Head of caudate nucleus (tissue), 42 donors: ENCODE data around the gene INPP5E.
"Not testable (repeated sequence)": the region's sequence is repeated elsewhere in the genome, so short reads cannot be mapped to it uniquely, and the experiment has no call there.

Experiments used
- DNase-seq, 42 donors: peaks; one replicate each; pipeline versions ENCODE4 v3.0.0 to v3.0.0-alpha.2; 2020 to 2021; ENCODE audit warnings: mixed read lengths in 7 of 42
- intact Hi-C: fragments of 100-400 bp; cut with DNase I; formaldehyde crosslinking; loops from one replicate; pipeline ENCODE4 v1.15.0; 2022

Gene INPP5E

DNA sequence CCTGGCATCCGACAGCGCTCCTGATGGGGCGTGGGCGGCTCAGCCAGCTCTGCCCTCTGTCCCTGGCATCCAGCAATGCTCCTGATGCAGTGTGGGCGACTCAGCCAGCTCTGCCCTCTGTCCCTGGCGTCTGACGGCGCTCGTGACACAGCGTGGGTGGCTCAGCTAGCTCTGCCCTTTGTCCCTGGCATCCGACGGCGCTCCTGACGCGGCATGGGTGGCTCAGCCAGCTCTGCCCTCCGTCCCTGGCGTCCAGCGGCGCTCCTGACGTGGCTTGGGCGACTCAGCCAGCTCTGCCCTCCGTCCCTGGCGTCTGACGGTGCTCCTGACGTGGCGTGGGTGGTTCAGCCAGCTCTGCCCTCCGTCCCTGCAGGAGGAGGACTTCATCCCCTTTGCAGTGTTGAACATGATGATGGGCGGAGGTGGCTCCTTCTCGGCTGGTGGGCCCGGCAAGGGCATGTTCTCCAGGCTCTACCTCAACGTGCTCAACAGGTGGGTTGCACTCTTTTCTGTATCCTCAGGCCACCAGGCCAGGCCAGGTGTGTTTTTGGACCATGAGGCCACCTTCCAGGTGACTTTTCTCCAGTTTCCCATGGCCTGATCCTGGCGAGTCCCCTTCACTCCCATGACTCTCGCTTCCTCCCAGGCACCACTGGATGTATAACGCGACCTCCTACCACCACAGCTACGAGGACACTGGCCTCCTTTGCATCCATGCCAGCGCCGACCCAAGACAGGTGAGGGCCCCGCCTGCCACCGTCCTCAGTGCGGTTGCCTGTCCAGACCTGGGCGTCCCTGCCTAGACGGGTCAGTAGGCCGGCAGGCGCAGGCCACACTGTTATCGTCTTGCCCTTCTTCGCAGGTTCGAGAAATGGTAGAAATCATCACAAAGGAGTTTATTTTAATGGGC lies 21.2 kb downstream of the INPP5E start:
- no peak for DNase-seq
- intact Hi-C loops = no loop called here

- DNase-seq = no peak
- intact Hi-C loops = no loop called here
Measured at GRCh38 chr9:136416914-136417313, 22.7 kb downstream of the INPP5E start.

GRCh38 chr9:136416427-136416826 lies 23.2 kb downstream of the INPP5E start:
- DNase-seq = no peak
- intact Hi-C loops = no loop called here

DNA sequence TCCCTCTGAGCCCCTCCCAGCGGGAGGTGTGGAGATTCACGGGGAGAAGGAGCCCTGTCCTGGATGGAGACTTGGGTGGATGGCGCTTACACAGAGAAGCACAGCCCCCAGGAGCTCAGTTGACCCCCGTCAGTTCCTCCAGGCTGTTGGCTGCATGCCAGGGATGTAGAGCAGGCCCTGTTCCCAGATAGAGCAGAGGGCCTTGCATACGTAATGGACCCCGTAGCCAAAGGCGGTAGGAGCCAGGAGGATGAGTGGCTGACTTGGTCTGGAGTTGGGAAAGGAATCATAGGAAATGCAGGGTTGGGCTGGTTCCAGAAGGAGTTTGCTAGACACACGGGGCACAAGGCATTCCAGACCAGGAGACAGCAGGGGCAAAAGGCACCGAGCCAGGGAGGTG lies 26.7 kb downstream of the INPP5E start:
- intact Hi-C loops = no loop called here
- DNase-seq = peak in 5 of 42 donors; percentile 13 to 51 (median 34)

GRCh38 chr9:136411378-136411777 lies 28.3 kb downstream of the INPP5E start:
- DNase-seq = no peak
- intact Hi-C loops = no loop called here

GRCh38 chr9:136410500-136411287 lies 29.0 kb downstream of the INPP5E start, which contains the start of the genes ENTR1 and PMPCA:
Gene ENTR1 (minus strand): TSS chr9:136410614. CDS start chr9:136410397, 217 bp downstream.
Gene PMPCA (plus strand): TSS chr9:136410658. CDS start chr9:136410669, 11 bp downstream.
- DNase-seq = peak; percentile 82 to 98 (median 93)
- intact Hi-C loops = no loop called here

DNA sequence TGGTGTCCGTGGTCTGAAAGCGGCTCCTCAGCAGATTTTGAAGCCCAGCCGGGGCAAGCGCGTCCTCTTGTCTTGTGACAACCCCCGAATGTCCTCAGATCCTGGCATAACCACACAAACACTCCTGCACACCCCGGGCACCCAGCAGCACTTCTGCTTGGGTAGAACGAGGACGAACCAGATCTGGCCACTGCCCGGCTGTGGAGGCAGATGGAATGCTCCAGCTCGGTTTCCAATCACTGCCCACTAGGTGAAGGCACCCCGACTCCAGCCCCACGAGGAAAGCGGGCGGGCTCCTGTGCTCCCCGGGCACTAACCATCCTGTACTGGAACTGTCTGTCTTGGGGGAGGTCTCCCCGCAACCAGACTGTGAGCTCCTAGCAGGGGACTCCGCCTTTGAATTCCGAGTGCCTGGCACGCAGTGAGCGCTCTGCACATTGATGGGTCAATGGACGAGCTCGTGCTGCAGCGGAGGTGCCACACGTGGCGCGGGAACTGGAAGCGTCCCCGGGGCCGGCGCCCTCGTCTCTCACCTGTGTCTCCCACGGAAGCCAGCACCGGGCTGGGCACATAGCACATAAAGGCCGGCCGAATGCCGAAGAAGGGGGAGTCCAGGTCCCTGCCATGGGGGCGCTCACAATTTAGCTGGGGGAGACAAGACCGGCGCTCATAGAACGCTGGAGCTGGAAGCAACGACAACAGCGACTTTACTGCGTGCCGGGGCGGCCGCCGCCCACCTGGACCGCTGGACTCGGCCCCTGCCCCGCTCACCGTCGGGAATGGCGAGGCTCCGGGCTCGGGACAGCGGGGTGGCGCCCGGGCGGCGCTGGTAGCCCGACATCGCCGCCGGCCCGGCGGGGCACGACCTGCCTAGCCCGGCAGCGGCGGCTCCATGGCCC lies 29.8 kb downstream of the INPP5E start:
- DNase-seq = peak in 33 of 42 donors; percentile 14 to 60 (median 35)
- intact Hi-C loops = no loop called here

- intact Hi-C loops = no loop called here
- DNase-seq = peak in 14 of 42 donors; percentile 20 to 74 (median 38)
Measured at GRCh38 chr9:136407911-136408310, 31.7 kb downstream of the INPP5E start.

DNA sequence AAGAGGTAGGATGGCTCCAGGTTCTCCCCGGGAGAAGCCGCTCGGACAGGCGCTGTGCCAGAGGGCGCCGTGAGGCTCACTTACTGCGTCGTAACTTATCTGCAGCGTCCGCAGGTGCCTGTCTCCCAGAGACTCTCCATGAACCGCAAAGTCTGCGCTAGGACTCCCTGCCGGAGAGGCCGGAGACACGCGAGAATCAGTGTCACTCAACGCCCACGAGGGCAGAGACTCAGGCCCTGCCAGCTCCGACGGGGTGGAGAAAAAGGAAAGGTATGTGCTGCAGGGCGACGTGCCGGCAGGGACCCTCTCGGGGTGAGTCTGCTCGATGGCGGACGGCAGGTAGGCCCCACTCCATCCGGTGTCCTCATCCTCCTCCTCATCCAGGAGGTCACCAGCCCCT lies 32.6 kb downstream of the INPP5E start:
- DNase-seq, intact Hi-C loops: not testable (repeated sequence)

DNA sequence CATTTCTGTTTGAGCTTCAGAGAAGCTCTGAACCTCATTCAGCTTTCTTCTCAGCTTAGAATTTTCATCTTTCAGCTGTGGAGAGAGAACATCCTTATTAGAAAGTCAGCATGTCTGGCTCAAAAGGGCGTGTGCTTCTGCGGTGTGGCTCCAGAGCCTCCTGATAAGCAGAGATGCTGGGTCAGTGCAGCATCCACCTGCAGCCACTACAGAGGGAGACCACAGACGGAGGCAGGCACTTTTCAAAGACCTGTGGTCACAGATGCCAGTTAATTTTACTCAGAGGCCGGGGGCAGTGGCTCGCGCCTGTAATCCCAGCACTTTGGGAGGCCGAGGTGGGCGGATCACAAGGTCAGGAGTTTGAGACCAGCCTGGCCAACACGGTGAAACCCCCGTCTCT lies 33.7 kb downstream of the INPP5E start:
- intact Hi-C loops, DNase-seq: not testable (repeated sequence)

DNA sequence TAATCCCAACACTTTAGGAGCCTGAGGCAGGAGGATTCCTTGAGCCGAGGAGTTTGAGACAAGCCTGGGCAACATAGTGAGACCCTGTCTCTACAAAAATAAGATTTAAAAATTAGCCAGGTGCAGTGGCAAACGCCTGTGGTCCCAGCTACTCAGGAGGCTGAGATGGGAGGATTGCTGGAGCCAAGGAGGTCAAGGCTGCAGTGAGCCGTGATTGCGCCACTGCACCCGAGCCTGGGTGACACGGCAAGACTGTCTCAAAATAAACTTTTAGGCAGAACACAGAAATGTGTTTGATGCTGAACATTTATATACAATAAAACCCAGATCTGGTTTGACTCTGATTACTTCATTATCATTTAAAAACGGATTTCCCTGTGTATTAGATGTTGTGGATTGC lies 34.2 kb downstream of the INPP5E start:
- no peak for DNase-seq
- intact Hi-C loops = no loop called here

GRCh38 chr9:136404801-136405136 lies 34.9 kb downstream of the INPP5E start:
- DNase-seq = no peak
- intact Hi-C loops = loop anchor here (5.0 kb wide), 2 partner anchors 38 to 42 kb away; partner anchors contain the start of gene DNLZ

DNA sequence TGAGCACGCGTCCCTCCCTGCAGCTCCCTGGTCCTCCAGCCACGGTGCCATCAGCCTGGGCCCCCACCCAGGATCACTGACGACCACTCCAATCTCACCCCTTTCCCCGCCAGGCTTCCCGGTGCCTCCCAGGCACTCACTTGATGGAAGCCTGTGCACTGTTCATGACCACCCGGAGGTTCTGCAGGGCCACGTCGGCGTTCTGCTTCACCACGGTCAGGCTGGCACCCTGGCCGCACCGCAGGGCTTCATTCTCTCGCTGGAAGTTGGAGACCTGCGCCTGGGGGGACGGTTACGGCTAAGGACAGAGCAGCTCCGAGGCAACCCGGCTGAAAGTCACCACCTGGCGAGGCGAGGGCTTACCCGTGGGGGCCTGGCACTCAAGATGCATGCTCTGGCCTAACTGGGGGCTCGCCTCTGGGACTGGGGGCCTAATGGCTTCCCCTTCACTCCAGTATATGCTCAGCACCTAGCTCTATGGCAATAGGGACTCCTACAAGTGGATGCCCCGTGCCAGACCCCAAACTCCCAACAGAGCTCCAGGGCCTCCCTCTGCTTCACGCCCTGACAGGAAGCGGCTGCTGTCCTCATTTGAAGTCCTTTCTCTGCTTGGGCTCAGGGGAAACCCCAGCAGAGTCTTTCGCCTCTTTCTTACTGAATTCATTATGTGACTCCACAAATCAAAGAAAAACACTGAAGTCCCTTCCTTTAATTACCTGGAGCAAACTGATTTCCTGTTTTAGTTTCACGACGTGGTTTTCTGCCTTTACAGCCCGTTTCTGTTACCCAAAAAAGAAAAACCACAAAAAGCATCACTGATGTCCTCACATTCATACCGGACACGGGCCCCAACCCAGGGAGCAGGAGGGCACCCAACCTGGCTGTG lies 35.5 kb downstream of the INPP5E start:
- DNase-seq = no peak

GRCh38 chr9:136403538-136403914 lies 36.1 kb downstream of the INPP5E start:
- intact Hi-C loops = loop anchor here (5.0 kb wide), 2 partner anchors 39 to 41 kb away; partner anchors contain the start of gene DNLZ
- no peak for DNase-seq

More for the DNA sequence above, 35.5 kb downstream of the INPP5E start:
- intact Hi-C loops = loop anchor here (5.0 kb wide), 2 partner anchors 38 to 42 kb away; partner anchors contain the start of gene DNLZ

GRCh38 chr9:136402067-136402466 lies 37.6 kb downstream of the INPP5E start:
- intact Hi-C loops = loop anchor here (5.0 kb wide), 2 partner anchors 40 kb away; partner anchors contain the start of gene DNLZ

GRCh38 chr9:136401173-136401922 lies 38.3 kb downstream of the INPP5E start:
- intact Hi-C loops = loop anchor here (5.0 kb wide), 2 partner anchors 39 to 41 kb away; partner anchors contain the start of gene DNLZ
- DNase-seq = no peak

More at GRCh38 chr9:136402067-136402466, 37.6 kb downstream of the INPP5E start:
- DNase-seq = no peak
